GF-D8 (cell line): ENCODE data around the gene BBLN.
A peak's percentile ranks its signal among the peaks of the same experiment; 100 is the strongest.
"Not testable (repeated sequence)": the region's sequence is repeated elsewhere in the genome, so short reads cannot be mapped to it uniquely, and the experiment has no call there.

Experiments used
- DNase-seq: peaks from one replicate; lab custom pipeline; 2025; lab: John Stamatoyannopoulos, UW

Gene BBLN

DNA sequence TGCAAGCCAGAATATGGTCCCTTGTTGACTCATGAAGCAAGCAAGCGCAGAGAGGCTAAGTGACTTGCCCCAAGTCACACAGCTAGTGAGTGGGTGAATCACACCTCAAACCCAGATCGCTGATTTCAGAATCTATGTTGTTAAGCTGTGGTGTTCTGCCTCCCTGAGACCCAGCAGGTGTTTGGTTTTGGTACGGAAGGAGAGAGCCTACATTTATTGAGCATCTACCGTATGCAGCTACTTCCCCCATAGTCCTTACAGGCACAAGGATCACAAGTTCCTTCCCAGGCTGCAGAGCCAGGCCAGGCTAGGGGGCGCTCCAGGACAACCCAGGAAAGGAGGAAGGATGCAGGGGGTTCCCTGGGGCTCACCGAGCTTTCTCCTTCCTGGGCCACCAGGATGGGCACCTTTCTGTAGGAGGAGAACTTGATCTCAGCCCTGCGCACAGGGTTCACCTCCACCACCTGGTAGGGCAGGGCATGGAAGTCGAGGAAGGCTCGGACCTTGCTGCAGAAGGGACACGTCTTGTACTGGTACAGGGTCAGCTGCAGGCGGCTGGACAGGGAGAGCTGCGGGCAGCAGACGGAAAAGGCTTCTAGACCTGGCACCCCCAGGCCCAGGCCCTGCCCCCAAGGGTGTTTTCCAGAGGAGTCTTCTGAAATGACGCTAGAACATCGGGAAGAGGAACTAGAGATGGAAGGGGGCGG lies 35.0 kb upstream of the BBLN start:
- peak; percentile 28 for DNase-seq

DNA sequence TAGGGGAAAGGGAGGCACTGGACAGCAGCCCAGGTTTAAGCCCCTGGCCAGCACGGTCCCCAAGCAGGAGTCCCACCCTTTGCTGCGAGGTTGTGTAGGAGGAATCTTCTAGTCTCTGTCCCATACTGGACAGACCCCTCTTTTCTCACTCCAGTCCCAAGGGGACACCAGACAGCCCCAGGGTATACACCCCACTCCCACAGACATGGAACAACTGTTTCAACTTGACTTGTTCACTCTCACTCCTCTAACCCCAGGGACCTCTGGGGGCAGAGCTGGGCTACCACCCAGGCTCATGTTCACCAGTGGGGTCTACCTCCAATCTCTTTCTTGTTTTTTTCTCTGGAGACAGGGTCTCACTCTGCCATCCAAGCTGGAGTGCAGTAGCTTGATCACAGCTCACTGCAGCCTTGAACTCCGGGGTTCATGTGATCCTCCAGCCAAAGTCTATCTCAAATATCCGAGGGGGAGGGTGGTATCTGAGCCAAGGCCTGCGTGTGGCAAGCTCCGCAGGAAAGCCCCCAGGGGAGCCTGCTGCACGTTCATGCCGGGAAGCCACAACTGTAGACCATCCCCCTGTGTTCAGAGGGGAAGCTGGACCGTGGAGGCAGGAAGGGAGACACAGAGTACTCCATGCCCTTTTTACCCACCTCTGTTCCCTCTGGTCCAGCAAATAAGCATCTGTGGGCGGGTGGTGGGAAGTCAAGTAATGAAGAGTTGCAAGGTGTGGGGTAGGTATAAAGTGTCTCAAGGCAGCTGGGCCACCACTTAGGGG lies 34.3 kb upstream of the BBLN start:
- no peak for DNase-seq

DNA sequence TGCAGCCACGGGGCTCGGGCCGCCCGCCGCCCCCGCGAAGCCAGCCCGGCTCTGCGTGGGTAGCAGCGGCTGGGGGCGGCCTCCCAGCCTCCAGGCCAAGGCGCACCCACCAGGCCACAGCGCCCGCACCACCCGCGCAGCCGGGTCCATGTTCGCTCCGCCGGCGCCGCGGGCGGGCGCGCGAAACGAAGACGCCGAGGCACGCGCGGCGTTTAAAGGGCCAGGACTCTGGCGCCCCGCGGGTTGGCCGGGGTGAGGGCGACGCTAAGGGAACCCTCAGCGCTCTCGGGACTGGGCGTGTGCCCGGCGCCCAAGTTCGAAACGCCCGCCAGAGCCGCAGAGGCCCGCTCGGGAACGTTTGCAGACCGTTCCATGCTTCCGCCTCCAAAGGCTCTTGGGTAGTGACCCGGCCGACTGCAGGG lies 32.5 kb upstream of the BBLN start, which contains the start of gene PTGES2:
Gene PTGES2, minus strand, starts transcription at position 162 of the 422 bp plus-strand sequence. Its CDS starts 12 bp downstream, at position 150.
- DNase-seq = peak; percentile 32

DNA sequence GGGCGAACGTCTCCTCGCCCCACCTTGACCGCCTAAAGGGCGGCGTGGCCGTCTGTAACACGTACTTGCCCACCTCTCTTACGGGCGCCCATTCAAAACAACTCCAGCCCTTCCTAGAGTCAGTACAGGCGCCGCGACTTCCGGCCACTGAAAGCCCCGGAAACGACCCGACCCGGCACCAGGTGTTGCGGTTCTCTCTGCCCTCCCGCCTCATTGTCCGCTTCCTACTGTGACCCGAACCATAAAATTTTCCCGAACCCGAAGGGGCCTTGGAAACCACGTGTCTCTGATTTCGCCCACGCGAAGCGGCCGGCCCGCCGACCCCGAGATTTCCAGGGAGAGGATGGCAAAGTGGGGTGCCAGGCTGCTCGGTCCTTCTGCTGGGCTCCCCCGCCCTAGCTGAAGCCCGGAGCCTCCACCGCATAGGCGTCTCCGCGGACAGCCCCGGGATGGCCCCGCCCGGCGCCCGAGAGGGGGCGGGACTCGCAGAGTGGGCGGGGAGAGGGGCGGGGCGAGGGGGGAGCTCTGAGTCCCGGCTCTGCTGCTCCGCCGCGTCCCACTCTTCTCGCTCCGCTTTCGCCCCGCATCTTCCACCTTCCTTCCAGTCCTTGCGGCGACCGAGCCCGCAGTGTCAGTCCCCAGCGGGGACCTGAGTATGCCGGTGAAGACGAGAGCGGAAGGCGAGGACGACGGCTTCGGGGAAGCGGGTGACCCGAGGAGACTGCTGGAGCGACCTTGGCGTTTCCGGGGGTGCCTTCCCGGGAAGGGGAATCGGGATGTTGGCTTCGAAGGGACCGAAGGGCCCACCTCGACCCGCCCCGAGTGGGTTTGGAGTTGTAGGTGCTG lies 31.9 kb upstream of the BBLN start:
- peak; percentile 63 for DNase-seq

DNA sequence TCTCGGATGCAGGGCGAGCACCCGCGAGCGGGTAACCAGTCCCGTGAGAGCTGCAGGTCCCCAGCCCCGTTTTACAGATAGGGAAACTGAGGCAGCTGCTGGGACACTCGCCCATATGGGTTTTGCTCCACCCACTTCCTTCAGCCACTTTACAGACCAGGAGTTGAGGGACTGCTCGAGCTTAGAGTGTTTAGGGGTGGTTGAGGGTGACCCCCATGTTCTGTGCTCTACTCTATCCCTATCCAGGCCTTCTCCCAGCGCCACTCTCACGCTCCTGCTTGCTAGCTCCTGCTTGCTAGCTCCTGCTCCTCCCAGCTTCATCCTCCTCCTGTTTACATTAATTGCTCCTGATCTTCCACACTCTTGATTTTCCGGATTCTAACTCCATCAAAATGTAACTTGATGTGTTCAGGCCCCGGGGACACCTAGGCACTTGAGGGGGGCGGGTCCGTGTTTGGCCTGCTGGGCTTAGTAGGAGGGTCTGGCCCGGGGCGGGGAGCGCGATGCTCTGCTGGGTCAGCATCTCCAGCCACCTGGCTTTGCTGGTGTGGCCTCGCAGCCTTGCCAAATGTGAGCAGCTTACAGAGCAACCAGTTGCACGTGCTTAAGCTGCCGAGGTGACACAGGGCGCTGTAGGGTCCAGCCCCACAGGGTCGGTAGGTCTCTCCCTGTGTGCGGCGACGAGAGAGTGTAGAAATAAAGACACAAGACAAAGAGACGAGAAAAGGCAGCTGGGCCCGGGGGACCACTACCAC lies 31.1 kb upstream of the BBLN start:
- DNase-seq = no peak

DNA sequence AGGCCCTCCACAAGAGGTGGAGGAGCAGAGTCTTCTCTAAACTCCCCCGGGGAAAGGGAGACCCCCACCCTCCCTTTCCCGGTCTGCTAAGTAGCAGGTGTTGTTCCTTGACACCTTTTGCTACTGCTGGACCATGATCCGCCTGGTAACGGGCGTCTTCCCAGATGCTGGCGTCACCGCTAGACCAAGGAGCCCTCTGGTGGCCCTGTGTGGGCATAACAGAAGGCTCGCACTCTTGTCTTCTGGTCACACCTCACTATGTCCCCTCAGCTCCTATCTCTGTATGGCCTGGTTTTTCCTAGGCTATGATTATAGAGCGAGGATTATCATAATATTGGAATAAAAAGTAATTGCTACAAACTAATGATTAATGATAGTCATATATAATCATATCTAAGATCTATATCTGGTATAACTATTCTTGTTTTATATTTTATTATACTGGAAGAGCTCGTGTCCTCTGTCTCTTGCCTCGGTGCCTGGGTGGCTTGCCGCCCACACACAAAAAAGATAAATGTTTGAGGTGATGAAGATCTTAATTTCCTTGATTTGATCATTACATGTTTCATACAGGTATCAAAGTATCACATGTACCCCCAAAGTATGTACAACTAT lies 30.0 kb upstream of the BBLN start:
- DNase-seq = not testable (repeated sequence)

DNA sequence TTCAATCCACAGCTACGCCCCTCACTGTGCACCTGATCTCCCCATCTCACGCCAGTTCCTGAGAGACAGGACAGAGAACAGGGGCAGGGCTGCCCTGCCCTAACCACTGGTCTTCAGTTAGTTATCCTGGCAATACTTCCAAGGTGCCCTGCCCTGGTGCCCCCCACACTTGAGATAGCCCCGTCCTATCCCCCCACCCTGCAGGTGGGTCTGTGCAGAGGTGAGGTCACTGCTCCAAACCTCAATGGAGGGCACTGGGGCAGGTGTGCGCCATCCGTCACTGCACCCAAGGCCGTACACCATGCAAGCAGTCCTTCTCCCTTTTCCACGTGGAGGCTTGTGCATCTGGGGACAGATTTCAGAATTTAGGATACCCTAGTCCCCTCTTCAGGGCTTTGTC lies 29.4 kb upstream of the BBLN start:
- not testable (repeated sequence) for DNase-seq

DNA sequence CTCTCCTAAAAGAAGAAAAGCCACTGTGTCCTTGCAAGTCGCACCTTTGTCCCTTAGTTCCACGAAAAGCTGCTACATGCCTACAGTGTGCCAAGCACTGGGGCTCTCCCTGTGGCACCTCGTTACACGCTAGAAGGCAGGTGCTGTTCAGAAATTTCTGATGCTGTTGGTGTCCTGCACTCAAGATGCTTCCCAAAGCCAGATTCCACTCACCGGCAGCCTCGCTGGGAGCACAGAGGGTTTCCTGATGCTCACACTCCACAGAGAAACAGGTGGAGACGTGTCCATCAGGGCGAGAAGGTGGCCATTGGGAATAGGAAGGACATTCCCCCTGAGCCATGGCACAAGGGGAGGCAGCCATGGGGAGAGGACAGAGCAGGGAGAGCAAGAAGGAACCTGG lies 28.7 kb upstream of the BBLN start:
- not testable (repeated sequence) for DNase-seq

DNA sequence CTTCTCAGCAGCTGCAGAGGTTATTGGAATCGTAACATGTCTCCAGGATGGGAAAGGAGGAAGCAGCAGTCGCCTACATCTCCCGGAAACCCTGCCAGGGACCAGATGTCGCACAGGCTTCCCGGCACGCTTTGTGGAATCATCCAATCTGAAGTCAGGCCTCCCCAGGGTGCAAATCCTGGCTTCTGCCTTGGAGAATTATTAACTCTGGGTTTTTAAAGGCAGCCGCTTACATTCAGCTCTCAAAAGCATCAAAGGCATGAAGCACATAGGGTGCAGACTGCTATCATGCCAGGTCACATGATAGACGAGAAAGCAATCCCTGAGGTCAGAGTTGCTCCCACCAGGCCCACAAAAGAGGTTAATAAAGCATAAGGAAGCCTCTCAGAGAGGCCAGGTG lies 27.9 kb upstream of the BBLN start:
- DNase-seq = not testable (repeated sequence)

DNA sequence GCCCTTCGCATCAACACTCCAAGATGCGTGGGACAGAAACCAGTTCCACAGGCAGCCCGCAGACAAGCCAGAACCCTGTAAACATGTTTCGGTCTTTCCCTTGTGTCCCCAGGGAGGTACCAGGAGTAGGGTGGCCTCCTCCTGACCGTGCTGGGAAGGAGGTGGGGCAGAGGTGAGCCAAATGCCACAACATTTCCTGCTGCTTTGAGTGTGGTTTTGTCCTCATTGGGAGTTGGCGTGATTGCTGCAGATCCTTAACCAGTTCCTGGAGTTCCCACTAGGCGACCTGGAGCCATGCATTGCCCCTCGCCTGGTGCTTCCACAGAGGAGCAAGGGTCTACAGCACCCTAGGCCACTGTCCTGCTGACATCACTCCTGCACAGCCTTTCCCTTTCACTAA lies 24.5 kb upstream of the BBLN start:
- not testable (repeated sequence) for DNase-seq

DNA sequence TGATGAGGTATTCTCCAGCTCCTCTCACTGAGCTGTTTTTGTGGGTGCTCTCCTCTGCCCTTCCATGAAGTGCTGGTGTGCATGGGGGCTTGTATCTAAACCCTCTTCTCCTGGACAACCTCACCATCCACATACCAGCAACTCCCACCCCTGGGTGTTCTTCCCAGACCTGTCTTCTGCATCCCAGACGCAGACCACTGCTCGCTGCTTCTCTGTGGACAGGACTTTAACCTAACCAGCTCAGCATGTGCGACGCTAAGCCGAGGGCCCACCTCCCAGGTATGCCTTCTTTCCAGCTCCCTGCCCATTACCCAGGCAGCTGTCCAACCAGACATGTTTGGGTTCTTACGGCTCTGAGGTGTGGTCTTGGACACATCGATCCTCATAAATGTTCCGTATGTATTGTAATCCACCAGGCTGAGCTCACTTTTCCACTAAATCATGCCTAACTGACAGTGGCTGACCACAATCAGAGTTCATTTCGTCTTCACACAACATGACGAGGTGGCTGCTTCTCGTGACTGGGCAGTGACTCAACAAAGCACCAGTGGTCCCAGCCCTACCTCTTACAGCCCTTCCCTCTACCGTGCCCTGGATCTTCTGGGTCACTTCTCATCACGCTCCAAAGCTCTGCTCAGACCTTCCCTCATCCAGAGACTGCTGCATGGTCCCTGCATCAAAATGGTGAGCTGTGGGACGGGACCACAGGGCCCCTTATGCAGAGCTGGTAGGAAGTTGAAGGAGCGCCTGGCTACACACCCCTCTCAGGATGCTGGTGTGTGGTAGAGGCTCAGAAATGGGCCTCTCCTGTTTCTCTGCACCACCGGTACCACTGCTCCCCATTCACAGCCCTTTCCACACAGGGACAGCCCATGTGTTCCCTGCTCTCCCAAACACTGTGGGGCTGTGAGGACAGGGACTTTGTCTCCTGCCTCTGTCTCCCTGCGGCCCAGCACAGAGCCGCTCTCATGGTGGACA lies 23.0 kb upstream of the BBLN start:
- DNase-seq = no peak

DNA sequence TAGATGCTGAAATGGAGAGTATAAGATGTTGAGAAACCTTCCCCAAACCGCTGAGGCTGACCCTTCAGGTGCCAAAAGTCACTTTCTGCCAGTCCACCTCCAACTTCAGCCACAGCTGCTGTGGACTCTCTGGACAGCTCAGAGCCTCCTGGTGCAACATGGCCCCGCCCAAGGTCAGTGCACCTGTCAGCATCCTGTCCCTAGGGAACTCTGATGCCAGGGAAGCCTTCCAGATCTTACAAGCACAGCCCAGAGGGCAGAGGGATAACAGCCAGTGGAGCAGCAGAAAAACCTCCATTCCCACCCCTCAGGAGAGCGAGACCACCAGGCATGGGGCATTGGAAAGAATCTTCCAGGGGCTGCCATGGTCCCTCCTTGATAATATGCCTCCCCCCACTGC lies 22.1 kb upstream of the BBLN start:
- DNase-seq = no peak

DNA sequence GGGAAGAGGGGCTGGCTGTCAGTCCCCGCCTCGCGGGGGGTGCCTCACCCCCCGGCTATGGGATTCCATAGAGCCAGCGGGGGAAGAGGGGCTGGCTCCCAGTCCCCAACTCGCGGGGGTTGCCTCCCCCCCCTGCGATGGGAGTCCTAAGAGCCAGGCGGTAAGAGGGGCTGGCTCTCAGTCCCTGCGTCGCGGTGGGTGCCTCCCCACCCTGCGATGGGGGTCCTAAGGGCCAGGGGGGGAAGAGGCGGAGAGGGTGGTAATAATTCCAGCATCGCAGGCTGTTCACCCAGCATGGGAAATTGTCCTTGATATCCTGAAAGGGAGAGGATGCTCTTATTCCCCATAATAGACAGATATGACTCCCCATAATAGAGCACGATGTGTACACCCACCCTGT lies 20.4 kb upstream of the BBLN start:
- no peak for DNase-seq

DNA sequence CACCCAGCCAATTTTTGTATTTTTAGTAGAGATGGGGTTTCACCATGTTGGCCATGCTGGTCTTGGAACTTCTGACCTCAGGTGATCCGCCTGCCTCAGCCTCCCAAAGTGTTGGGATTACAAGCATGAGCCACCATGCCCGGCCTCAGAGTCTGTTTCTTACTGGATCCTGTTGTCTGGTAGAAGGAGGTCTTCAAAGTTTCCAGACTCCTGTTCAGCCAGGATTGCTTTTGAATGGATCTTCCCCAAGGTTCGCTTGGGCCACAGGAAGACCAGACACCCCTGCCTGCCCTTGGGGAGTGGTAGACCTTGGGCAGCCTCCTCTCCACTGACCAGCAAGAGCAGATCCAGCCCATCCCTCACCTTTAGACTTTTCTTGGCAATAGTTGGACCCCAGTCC lies 18.5 kb upstream of the BBLN start:
- no peak for DNase-seq

DNA sequence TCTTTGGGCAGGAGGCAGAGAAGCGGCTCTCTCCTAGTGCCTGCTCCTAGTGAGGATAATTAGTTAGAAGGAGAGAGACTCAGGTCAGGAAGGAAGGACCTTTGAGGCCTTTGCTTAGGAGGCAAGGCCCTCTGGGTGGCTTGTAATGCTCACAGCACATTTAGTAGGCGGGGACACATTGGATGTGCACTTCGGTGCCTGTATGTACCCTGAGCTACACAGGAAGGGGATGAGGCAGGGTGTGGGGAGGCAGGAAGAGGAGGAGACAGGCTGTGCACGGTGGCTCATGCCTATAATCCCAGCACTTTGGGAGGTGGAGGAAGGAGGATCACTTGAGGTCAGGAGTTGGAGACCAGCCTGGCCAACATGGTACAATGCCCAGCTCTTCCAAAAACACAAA lies 18.0 kb upstream of the BBLN start:
- no peak for DNase-seq

DNA sequence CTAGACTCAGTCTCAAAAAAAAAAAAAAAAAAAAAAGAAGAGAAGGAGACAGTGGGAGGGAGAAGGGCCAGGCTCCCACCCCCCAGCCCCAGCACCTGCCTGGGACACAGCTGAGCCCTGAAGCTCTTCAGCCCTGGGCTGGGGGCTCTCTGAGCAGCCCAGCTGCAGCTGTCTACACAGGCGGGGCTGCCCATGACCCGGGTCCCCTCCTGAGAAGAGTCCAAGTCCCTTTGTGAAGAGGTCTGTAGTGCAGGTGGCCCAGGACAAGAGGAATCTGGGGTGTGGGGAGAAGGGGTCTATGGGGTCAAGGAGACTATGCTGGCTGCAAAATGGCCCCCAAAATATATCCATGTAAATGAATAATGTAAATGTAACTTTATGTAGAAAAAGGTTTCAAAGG lies 17.5 kb upstream of the BBLN start:
- DNase-seq = no peak

DNA sequence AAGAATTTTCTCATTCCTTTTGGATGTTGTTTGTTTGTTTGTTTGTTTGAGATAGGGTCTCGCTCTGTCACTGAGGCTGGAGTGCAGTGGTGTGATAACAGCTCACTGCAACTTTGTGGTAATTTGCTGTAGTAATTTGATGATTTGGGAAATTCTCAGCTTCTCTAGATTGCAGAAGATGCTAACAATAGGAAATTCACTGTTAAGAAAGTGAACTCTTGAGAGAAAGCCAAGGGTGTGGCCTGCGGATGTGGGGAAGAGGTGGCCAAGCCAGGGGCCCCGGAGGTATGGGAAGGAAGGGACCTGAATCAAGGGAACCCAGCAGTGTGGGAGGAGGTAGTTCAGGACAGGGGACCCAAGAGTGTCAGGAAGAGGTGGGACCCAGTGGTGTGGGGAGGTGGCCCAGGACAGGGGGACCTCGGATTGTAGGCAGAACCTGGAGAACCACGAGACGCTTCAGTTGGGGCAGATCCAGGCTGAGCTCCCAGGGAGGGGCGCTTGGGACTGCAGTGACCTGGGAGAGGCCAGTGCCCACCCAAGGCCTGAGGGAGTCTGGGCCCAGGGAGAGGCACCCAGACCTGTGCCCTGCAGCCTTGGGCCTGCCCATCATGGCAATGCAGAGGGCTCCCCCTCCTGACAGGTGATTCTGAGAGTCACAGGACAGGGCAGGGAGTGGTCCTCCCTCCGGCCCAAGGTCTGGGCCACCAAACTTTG lies 16.4 kb upstream of the BBLN start:
- no peak for DNase-seq

DNA sequence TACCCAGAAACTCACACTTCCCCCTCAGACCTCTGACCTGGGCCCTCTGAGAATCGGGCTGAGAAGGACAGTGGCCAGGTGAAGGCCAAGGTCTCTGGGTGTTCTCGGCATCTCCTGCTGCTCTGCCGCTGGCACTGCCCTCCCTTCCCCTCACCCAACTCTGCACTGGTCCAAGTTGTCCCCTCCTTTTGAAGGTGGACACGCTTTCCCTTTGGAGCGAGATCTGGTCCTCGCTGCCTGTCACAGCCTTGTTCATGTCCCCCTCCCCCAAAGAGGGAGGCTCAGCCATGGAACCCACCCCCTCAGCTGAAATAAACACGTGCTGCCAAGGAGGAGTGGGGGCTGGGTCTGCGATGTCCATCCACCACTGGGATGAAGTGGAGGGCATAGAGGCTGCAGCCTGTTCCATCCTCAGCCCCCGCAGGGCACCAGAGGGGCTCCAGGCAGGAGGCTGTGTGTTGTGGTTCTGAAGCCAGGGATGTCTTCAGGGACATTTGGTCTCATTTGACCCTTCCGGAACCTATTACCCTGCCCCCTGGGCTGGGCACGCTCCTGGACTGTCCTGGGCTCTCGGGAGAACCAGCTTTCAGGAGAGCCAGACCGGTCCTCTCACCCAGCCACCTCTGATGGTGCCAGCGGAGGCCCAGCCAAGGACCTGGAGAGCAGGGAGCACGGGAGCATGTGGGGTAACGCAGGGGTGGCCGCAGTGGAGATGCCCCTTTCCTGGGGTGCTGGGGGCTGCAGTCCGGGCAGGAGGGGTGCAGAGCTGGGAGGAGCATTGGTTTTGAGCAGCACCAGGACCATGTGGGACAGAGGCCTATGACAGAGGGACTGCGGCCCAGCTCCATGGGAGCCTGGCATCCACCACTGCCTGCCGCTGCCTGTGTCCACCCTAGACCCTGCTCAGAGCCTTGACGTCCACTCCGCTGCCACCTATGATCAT lies 15.6 kb upstream of the BBLN start:
- no peak for DNase-seq
